Choroid plexus epithelial cell (primary cell): ENCODE results near the gene GRK6.

Experiments used
- DNase-seq: peaks from one replicate; pipeline ENCODE4 v3.0.0-alpha.2; 2010; ENCODE audit warnings: low read depth
- H3K4me3 ChIP-seq: 2 replicates; pipeline ENCODE4 v1.5.1; 2011; ENCODE audit warnings: low read depth, mild to moderate bottlenecking, control low read depth, low read length, moderate library complexity
- TF ChIP-seq, protein P1 (sequence below): conservative IDR thresholded peaks from 2 replicates; pipeline ENCODE4 v1.5.1; 2011; ENCODE audit warnings: low read depth, mild to moderate bottlenecking, control low read depth, inconsistent platforms, low read length, moderate library complexity

Gene GRK6

DNA sequence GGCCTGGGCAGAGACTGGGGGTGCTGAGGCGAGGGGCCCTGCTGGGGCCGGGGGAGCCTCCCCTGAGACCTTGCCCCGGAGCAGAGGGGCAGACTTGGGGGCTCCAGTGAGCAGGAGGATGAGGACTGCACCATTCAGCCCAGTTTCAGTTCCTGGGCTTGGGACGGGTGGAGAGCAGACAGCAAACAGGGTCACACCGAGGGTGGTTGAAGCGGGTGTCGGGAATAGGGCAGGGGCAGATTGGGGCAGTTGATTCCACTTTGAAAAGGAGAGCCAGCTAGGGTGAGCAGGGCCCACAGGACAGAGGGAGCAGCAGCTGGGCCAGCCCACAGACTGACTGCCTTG is 4.5 kb downstream of the GRK6 start:
- H3K4me3 ChIP-seq, result no peak overlapping the region
- DNase-seq, result no peak
- TF ChIP-seq, protein P1, sequence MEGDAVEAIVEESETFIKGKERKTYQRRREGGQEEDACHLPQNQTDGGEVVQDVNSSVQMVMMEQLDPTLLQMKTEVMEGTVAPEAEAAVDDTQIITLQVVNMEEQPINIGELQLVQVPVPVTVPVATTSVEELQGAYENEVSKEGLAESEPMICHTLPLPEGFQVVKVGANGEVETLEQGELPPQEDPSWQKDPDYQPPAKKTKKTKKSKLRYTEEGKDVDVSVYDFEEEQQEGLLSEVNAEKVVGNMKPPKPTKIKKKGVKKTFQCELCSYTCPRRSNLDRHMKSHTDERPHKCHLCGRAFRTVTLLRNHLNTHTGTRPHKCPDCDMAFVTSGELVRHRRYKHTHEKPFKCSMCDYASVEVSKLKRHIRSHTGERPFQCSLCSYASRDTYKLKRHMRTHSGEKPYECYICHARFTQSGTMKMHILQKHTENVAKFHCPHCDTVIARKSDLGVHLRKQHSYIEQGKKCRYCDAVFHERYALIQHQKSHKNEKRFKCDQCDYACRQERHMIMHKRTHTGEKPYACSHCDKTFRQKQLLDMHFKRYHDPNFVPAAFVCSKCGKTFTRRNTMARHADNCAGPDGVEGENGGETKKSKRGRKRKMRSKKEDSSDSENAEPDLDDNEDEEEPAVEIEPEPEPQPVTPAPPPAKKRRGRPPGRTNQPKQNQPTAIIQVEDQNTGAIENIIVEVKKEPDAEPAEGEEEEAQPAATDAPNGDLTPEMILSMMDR, result no peak

DNA sequence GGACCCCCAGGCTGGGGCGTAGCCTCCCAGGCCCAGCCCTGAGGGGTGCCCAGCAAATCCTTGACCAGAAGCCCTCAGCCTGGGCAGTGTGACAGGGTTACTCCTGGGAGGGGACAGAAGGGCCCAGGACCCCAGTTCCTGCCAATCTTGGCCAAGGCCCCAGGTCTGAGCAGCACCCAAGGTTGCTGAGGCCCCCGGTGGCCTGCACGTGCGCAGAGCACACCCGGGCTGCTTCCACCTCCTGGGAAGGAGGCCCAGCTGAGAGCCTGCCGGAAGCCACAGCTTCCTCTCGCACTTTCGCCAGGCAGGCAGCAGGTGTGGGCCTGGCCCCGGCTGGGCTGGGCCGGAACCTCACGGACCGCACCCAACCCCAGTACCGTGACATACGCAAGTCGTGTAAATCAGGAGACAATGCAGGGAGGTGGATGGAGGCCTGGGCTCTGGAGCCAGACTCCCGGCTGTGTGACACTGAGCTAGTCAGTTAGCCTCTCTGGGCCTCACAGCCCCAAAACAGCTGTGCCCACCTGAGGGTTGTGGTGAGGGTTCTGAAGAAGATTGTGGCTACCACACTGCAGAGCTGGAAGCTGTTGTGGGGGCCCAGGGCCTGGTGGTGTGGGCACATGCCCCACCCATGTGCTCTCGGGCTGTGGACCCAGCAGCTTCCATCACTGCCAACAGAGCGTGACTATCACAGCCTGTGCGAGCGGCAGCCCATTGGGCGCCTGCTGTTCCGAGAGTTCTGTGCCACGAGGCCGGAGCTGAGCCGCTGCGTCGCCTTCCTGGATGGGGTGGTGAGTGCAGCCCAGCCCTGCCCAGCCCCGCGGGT is 5.1 kb downstream of the GRK6 start:
- no peak overlapping the region for H3K4me3 ChIP-seq
- no peak for DNase-seq

DNA sequence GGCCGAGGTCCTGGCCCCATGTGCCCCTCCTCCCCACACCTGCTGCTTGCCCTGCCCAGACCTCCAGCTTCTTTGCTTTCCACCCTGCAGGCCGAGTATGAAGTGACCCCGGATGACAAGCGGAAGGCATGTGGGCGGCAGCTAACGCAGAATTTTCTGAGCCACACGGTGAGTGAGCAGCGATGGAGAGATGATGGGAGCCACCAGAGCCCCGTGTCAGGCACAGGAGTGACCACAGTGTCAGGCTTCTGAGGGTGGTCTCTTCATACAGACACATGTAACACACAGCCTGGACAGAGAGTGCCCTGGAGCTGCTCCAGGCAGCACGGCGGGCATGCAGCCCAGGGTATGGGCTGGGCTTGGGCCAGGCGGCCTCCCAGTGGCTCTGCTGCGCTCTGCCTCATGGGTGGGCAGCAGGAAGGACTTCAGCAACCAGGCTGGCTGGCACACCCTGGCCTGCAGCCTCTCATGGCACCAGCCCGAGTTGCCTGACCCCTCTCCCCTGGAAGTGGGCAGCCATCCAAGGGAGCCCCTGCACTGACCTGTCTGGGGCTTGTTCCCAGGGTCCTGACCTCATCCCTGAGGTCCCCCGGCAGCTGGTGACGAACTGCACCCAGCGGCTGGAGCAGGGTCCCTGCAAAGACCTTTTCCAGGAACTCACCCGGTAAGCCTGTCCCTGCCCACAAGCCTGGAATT is 5.8 kb downstream of the GRK6 start:
- no peak overlapping the region for H3K4me3 ChIP-seq
- no peak for DNase-seq

More for the DNA sequence above, 5.1 kb downstream of the GRK6 start:
- TF ChIP-seq, protein P1, result no peak

DNA sequence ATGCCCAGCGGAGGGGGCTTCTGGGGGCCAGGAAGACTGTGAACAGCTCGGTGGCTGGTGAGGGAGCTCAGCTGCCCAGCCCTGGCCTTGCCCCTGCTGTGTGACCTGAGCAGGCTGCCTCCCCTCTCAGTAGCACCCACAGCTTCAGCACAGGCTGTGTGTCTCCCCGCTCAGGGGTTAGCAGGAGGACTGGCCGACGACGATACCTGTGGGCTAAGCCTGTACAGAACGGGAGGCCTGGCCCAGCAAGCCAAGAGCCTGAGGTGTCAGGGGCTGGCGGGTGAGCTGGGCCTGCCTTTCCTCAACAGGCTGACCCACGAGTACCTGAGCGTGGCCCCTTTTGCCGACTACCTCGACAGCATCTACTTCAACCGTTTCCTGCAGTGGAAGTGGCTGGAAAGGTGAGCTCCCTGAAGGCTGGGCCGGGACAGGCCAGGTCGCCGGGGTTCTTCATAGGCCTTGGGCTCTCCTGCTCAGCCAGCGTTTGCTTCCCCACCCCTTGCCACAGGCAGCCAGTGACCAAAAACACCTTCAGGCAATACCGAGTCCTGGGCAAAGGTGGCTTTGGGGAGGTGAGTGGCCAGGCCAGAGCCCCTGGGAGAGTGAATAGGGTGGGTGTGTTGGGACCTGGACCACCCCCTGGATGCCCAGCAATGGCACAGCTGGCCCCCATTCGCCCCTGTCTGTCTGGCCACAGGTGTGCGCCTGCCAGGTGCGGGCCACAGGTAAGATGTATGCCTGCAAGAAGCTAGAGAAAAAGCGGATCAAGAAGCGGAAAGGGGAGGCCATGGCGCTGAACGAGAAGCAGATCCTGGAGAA is 6.6 kb downstream of the GRK6 start:
- TF ChIP-seq, protein P1, result no peak

More for the DNA sequence above, 5.8 kb downstream of the GRK6 start:
- TF ChIP-seq, protein P1, result no peak

DNA sequence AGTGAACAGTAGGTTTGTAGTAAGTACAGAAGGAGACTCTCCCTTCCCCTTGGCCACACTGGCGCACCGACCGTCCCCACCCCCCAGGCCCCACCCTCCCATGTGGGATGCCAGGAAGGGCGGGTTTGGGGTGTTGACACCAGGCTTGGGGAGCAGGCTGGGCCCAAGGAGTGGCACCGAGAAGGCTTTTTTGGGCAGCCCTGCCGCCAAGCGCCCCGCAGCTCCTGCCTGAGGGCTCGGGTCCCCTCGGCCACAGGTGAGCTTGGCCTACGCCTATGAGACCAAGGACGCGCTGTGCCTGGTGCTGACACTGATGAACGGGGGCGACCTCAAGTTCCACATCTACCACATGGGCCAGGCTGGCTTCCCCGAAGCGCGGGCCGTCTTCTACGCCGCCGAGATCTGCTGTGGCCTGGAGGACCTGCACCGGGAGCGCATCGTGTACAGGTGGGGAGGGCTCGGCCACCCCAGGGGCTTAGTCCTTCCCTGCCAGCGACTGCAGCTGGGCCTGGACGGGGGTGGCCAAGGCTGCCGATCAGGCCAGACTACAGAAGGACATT is 7.3 kb downstream of the GRK6 start:
- TF ChIP-seq, protein P1, result no peak
- H3K4me3 ChIP-seq, result no peak overlapping the region
- DNase-seq, result no peak

More for the DNA sequence above, 6.6 kb downstream of the GRK6 start:
- DNase-seq, result no peak
- H3K4me3 ChIP-seq, result no peak overlapping the region

DNA sequence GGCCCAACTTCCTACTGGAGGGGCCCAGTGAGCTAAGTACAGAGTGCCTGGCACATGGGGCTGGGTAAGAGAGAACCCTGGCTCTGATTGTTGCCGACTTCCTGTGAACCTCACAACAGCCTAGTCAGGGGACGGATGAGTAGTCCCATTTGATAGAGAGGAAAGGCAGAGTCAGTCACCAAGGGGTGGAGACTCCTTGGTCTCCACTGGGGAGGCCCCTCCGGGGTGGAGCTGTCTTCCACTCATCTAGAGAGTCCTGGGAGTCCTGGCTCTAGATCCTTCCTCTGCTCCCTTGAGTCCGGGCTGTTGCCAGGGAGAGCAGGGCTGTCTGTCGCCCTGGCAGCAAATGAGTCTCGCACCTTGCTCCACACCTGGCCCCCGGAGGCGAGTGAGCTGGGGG is 8.0 kb downstream of the GRK6 start:
- H3K4me3 ChIP-seq, result no peak overlapping the region
- TF ChIP-seq, protein P1, result no peak
- no peak for DNase-seq
